T47D (cell line): Measurements from ENCODE around the gene DLG2.

Experiments
- DNase-seq, 2 experiments: peaks; one replicate each; pipeline versions ENCODE4 v3.0.0 to v3.0.0-alpha.2; 2011 to 2012; ENCODE audit warnings: low read depth in 1 of 2, low spot score in 1 of 2
- JUND ChIP-seq: IDR thresholded peaks from 2 replicates; pipeline ENCODE4 v1.6.1; 2012; ENCODE audit warnings: low read depth
- in situ Hi-C: cut with HindIII; loops from 2 replicates; pipeline ENCODE4 v1.10.0; 2016; ENCODE audit warnings: low sequenced_read_pairs, low pct_unique_long_range_greater_than_20kb

The DLG2 gene

DNA sequence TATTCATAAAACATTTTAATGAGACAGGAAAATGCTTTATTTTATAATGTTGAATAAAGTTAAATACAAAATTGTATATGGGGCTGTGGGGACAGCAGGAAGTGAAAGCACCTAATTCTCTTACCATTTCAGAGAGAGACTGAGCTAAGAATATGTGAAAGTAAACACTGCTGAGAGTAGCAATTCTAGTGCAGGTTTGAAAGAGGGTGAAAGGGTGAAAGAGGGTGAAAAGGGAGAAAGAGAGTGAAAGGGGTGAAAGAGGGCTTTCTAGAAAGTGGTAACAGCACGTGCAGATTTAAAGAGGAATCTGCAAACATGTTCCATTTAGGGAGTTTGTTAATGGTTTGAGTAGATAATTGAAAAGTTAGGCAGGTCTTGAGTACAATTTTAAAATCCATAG lies 1689.0 kb downstream of the DLG2 start:
- DNase-seq = no peak
- in situ Hi-C loops = no loop called here
- TF ChIP-seq JUND = no peak

DNA sequence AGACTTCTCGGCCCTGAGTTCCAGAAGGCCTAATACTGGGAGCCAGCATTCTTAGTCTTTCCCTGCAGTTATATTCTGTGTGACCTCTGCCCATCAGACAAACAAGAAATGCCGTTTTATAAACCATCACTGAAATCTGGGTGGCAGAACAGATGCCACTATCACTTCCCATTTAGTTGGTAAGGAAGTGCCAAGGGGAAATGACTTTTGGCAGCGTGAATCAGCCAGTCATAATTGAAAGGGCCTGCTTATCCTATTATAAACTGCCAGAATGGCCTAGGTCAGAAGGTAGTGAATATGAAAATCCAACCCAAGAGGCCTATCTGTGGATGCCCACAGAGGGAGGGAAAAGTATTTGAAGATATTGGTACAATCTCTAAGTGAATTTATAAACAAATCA lies 1694.1 kb downstream of the DLG2 start:
- DNase-seq = no peak

GRCh38 chr11:83927422-83927821 lies 1699.7 kb downstream of the DLG2 start:
- in situ Hi-C loops = no loop called here

More for the DNA sequence above, 1694.1 kb downstream of the DLG2 start:
- in situ Hi-C loops = no loop called here
- TF ChIP-seq JUND = no peak

GRCh38 chr11:83924795-83925542 lies 1702.2 kb downstream of the DLG2 start:
- no peak for TF ChIP-seq JUND
- no peak for DNase-seq
- in situ Hi-C loops = no loop called here

More at GRCh38 chr11:83927422-83927821, 1699.7 kb downstream of the DLG2 start:
- TF ChIP-seq JUND = no peak
- no peak for DNase-seq

GRCh38 chr11:83923961-83924360 lies 1703.2 kb downstream of the DLG2 start:
- no peak for TF ChIP-seq JUND
- no peak for DNase-seq
- in situ Hi-C loops = no loop called here

- no peak for TF ChIP-seq JUND
- in situ Hi-C loops = no loop called here
- DNase-seq = no peak
Observed at GRCh38 chr11:83922953-83923352, 1704.2 kb downstream of the DLG2 start.

- no peak for TF ChIP-seq JUND
- DNase-seq = no peak
- in situ Hi-C loops = no loop called here
Observed at GRCh38 chr11:83922318-83922717, 1704.8 kb downstream of the DLG2 start.

DNA sequence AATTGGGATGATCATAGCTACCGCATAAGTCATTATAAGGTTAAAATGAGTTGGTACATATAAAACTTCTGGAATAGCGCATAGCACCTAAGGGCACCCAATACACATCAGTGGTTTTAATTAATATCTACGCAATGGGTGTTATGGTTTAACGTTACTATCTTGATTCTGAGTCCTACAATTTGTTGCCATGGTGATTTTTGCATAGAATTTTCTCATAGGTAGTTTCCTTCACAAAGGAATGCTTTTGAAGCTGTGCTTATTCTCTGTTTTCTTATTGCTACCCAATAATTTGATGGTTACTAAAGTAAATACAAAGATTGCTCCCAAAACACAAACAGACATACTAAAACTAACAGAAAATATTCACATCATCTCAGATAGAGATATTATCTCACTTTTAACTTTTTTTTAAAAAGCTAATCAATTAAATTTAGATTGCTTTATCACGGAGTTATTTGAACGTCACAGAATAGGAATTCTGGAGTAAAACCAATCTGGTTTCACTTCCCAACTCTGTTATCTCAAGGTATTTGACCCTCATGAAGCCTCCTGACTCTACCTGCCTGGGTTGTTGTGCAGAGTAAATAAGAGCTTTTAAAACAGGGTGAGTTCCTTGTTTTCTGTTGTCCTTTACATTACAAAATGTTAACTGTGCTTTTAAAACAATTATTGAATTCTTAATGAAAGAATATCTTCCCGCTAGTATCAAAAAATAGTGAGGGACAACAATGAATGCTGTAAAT lies 1705.5 kb downstream of the DLG2 start:
- TF ChIP-seq JUND = no peak
- in situ Hi-C loops = no loop called here
- no peak for DNase-seq

DNA sequence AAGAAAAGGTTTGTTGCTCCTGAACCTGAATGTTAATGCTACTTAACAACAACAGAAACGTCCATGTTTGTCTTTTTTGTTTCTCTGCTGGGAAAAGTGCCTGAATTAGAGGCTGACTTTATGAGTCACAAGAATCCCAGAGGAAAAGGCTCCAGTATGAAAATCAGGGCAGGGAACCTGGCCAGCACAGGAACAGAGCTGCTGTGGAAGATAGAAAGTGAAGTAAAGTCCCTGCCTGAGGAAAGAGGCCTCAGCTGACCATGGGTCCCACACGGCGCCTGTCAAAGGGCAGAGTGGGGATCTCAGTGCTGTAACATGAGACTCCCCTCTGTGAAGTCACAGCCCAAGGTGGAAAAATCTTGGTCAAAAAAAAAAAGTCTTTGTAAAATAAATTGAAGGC lies 1708.7 kb downstream of the DLG2 start:
- DNase-seq = no peak
- in situ Hi-C loops = no loop called here

GRCh38 chr11:83914995-83915394 lies 1712.1 kb downstream of the DLG2 start:
- no peak for DNase-seq
- in situ Hi-C loops = no loop called here
- no peak for TF ChIP-seq JUND

More for the DNA sequence above, 1708.7 kb downstream of the DLG2 start:
- TF ChIP-seq JUND = no peak

DNA sequence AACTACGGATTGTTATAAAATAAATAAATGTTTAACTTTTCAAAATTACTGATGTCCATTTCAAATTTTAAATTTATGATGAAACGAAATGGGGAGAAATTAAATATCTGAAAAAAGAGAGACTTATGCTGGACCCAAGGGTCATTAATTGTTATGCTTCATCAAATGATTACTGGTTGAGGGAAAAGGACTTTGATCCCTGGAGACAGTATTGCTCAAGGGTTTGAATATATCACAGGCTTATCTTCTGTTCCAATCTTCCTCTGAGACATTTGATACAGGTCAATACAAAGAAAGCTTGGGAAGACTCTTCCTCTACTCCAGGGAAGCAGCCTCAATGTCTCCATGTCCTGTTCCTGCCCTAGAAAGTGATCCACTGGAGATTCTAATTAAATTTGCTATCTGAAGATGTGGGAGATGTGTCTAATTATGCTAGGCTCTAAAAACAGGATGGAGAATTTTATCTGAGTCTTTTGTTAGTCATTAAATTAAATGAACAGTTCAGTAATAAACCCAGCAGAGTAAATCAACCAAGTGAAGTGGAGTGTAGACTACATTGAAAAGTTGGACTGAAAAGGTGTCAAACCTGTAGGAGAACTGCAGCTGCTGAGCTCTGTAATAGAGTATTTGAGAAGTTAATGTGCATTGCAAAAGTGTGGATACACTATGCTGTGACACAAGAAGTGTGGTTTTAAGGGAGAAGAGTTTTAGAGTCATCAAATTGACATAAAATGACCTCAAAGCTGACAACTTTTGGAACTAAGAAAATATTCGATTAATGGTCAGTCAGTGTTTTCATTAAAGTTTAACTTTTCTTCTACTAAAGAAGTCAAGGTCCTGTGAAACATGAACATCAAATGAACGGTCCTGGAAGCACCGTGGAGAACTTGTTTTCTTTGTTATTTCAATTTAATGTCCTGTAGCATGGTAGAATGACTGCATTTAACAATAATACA lies 1717.3 kb downstream of the DLG2 start:
- in situ Hi-C loops = no loop called here
- TF ChIP-seq JUND = no peak
- no peak for DNase-seq

DNA sequence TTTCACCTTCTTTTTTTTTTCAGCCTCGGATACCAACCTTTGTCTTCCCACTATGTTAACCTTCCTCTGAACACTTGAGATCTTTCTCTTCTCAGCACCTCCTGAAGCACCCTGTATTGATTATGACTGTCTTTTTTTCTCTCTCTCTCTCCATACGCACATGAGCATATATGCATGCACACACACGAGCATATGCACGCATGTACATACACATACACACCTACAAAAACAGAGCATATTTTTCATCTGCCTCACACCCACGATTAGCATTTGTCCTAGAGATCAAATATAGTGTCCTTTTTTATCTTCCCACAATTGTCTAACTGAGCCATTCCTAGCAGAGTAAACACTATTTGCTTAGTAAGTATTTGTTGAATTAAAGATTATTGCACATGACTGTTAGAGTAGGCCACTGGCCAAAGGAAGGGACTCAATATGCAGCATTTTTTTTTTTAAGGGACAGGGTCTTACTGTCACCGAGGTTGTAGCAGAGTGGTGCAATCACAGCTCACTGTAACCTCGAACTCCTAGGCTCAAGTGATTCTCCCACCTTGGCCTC lies 1718.8 kb downstream of the DLG2 start:
- in situ Hi-C loops = no loop called here
- no peak for DNase-seq
- no peak for TF ChIP-seq JUND

DNA sequence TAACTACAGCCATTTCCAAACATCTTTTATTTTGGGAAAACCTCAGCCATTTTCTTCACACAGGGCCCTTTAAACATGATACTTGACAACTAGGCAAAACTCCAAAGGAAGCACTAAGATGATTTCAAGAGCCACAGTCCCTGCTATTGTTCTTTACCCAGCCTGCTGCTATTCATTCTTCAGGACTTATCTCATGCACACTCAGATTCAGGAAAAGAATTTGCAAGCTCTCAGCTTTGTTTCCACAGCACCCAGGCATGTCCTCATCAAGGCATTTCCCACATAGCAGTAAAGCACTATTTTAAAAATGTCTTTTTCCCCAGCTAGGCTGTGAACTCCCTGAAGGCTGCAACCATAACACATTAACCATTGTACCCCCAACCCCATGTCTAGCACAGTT lies 1731.6 kb downstream of the DLG2 start:
- in situ Hi-C loops = no loop called here

More for the DNA sequence above, 1731.6 kb downstream of the DLG2 start:
- DNase-seq = no peak
- no peak for TF ChIP-seq JUND
